ENCODE data around the gene SULT4A1.
A peak's percentile ranks its signal among the peaks of the same experiment; 100 is the strongest.
"Not testable (repeated sequence)": the region's sequence is repeated elsewhere in the genome, so short reads cannot be mapped to it uniquely, and the experiment has no call there.

The SULT4A1 gene

DNA sequence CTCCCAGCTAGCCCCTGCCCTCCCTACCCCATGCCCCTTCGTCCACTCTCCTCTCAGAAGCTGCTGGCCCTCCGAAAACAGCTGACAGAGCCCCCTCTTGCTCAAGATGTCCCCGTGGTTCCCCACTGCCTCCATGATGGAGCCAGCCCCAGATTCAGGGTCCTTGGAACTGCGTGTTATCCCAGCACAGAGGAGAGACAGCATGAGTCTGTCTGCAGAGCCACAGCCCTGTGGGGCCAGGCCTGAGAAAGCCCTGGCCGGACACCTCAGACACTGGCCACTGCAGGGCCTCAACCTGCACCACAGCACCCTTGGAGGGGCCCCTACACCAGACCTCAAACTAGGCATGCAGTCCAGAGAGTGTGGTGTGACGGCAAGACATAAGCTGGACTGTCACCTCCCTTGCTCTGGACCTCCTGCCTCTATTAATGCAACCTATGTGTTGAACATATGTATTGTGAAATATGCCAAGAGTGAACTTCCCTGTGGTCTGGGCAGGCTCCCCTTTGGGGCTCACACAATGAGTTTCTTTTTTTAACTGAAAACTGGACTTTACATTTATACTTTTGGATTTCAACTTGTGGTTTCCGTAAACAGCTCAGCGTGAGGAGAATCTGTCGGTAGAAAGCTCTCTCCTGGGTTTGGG, 19.9 kb upstream of the SULT4A1 start:
- Mint-ChIP-seq H3K36me3 (ENCODE audit: low read depth) (no peaks in the 10 kb centered on the region), H3K27me3 (peaks cover 5% of the 10 kb centered on the region), H3K4me3 (no peak overlapping the region), H3K27ac (no peak overlapping the region), H3K4me1 (ENCODE audit: low read depth) (no peaks in the 10 kb centered on the region), H3K9me3 (no peaks in the 10 kb centered on the region)
- intact Hi-C loops (cut with micrococcal nuclease) = no loop called here

DNA sequence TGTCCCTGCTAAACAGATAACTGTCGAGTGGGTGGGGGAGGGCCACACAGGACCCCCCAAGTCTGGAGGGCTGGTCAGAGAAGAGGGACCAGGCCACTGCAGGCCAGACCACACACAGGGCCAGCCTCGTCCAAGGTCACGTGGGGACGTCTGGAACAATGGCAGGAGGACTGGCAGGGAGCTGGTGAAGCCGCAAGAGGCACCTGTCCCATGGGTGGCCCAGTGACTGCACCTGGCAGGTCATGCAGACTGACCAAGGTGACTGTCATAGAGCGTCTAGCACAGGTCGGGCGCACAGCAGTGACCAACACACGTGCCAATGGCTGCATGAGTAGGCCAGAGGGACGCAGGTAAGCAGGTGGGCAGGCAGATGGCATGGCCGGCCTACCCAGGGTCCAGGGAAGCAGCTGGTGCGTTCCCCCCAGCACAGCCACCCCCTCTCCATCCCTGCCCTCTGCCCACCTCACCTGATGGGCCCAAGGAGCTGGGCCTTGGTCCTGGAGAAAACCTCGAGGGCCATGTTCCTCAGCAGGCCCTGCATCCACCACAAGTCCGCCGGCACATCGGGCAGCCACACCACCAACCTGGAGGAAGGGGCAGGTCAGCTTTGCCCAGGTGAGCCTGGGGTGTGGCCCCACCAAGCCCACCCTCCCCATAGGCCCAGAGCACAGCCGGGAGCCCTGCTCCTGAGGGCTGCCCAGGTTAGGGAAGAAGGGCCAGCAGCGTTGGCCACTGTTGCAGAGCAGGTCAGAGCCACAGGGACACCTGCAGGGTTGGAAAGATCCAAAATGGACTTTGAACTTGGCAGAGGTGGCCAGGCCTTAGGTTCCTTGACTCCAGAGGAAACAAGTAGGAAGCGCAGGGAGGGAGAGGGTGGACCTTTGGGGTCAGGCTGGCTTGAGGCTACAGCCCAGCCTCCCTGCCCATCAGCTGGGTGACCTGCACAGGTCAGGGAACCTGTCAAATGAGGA, 19.1 kb upstream of the SULT4A1 start:
- H3K9me3 Mint-ChIP-seq = no peaks in the 10 kb centered on the region
- no peaks in the 10 kb centered on the region for H3K36me3 Mint-ChIP-seq (ENCODE audit: low read depth)
- H3K27ac Mint-ChIP-seq = no peak overlapping the region
- intact Hi-C loops (cut with micrococcal nuclease) = no loop called here
- no peaks in the 10 kb centered on the region for H3K4me1 Mint-ChIP-seq (ENCODE audit: low read depth)
- peaks cover under 1% of the 10 kb centered on the region for H3K27me3 Mint-ChIP-seq
- no peak overlapping the region for H3K4me3 Mint-ChIP-seq

DNA sequence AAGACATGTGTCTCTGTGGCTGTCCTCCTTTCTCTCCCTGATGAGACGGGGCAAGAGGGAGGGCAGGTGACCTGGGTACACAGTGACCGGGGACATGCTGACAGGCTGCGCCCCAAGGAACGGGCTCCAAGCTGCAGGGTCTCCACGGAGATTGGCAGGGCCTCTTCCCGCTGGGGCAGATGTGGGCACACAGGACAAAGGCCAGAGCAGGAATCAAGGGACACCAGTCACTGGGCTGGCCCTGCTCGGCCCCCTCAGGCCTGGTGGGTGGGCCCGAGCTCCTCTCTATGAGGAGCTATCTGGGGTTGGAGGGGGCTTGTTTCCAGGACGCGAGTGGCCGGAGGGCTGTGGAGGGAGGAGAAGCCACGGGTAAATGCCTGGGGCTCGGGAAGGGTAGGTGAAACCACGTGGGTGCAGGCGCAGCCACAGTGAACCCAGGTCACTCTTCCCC, 18.3 kb upstream of the SULT4A1 start:
- H3K4me3 Mint-ChIP-seq = no peak overlapping the region
- H3K36me3 Mint-ChIP-seq (ENCODE audit: low read depth) = no peaks in the 10 kb centered on the region
- H3K27ac Mint-ChIP-seq = no peak overlapping the region
- no peaks in the 10 kb centered on the region for H3K9me3 Mint-ChIP-seq
- no peaks in the 10 kb centered on the region for H3K4me1 Mint-ChIP-seq (ENCODE audit: low read depth)
- intact Hi-C loops (cut with micrococcal nuclease) = no loop called here
- H3K27me3 Mint-ChIP-seq = no peaks in the 10 kb centered on the region

DNA sequence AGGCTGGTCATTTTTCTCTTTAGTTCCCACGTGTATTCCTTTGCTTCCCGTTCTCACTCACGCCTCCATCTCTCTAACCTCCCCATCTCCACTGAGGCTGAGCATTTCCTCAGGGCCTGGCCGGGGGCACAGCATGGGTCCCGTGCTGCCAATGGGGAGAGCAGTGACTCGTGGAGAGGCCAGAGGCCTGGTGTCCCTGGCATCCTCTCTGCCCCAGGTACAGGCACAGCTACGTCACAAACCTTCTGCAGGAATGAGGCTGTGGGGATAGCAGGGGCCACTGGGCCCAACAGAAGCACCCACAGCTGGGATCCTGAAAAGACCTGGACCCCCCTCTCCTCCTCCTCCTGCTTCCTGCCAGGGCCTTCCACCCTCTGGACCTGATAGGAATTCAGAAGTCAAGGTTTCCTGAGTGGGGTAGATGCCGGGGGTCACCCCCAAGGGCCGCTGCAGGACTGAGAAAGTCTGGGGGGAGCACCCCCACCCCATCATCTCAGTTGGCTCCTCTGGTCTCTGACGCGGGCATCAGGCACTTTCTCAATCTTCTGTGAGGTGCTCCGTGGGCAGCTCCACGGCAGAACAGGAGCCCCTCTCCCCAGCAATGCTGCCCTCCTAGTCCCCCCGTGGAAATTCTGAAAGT, 17.7 kb upstream of the SULT4A1 start:
- no peaks in the 10 kb centered on the region for H3K4me1 Mint-ChIP-seq (ENCODE audit: low read depth)
- no peak overlapping the region for H3K27ac Mint-ChIP-seq
- H3K27me3 Mint-ChIP-seq = no peaks in the 10 kb centered on the region
- no peaks in the 10 kb centered on the region for H3K9me3 Mint-ChIP-seq
- no peaks in the 10 kb centered on the region for H3K36me3 Mint-ChIP-seq (ENCODE audit: low read depth)
- intact Hi-C loops (cut with micrococcal nuclease) = no loop called here
- H3K4me3 Mint-ChIP-seq = no peak overlapping the region

DNA sequence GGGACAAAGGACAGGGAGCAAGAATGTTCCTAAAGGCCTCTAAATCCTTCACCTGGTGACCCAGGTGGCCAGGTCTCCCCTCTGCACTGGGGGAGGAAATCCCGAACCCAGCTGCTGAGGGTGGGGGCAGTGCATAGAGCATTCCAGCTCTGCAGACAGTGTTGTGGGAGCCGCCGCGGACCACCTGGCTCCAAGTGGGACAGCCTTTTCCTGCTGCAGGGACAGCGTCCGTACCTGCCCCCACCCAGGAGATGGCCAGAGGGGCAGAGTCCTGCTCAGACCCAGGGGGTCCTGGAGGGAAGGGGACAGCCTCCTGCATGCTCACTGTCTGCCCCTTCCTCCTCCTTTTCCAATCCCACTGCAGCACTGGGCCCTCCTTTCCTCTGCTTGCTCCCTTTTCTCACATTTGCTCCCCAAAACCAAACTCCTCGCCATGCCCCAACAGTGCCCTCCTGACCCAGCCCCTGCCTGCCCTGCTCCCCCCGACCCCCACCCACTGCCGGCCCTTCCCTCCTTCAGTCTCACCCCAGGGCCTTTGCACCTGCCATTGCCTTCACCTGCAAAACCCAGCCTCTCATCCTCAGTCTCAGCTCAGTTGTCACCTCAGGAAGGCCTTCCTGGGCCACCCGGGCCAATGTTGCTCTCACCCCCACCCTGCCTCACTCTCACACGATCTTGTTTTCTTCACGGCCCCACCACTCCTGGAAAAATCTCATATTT, 16.7 kb upstream of the SULT4A1 start:
- H3K4me1 Mint-ChIP-seq (ENCODE audit: low read depth) = no peaks in the 10 kb centered on the region
- intact Hi-C loops (cut with micrococcal nuclease) = no loop called here
- no peak overlapping the region for H3K27ac Mint-ChIP-seq
- peaks cover 1% of the 10 kb centered on the region for H3K27me3 Mint-ChIP-seq
- no peaks in the 10 kb centered on the region for H3K36me3 Mint-ChIP-seq (ENCODE audit: low read depth)
- H3K4me3 Mint-ChIP-seq = no peak overlapping the region
- no peaks in the 10 kb centered on the region for H3K9me3 Mint-ChIP-seq

DNA sequence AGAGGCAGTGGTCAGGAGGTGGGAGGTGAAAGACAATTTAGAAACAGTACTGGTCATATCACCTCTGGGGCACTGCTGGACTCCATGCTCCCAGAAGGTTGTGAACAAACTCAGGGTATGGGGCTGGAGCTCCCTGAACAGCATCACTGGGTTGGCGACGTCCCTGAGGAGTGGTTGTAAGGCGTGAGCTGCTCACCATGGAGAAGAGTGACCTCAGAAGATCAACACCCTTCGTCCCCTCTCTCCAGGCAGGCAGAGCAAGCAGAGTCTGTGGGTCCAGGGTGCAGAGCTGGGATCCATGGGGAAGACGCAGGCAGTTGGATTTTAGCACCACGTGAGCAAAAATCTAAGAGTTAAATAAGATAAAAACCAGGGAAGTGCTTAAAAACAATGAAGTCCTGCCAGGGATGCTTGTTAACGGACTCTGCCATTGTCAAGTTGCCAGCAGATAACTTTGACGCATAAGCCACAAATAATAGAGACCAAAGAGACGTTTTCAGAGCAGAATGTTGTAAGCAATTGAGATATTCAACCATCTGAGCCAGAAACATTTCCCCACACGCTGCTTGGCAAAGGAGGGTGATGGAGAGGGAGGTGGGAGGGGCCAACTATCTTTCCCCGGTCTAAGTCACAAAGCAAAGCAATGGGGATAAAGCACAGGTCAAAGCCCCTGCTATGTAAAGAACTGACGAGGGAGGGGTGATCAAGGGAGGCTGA, 15.9 kb upstream of the SULT4A1 start:
- no peaks in the 10 kb centered on the region for H3K36me3 Mint-ChIP-seq (ENCODE audit: low read depth)
- intact Hi-C loops (cut with micrococcal nuclease) = no loop called here
- H3K27ac Mint-ChIP-seq = no peak overlapping the region
- H3K4me3 Mint-ChIP-seq = no peak overlapping the region
- H3K9me3 Mint-ChIP-seq = no peaks in the 10 kb centered on the region
- peaks cover 1% of the 10 kb centered on the region for H3K27me3 Mint-ChIP-seq
- no peaks in the 10 kb centered on the region for H3K4me1 Mint-ChIP-seq (ENCODE audit: low read depth)

DNA sequence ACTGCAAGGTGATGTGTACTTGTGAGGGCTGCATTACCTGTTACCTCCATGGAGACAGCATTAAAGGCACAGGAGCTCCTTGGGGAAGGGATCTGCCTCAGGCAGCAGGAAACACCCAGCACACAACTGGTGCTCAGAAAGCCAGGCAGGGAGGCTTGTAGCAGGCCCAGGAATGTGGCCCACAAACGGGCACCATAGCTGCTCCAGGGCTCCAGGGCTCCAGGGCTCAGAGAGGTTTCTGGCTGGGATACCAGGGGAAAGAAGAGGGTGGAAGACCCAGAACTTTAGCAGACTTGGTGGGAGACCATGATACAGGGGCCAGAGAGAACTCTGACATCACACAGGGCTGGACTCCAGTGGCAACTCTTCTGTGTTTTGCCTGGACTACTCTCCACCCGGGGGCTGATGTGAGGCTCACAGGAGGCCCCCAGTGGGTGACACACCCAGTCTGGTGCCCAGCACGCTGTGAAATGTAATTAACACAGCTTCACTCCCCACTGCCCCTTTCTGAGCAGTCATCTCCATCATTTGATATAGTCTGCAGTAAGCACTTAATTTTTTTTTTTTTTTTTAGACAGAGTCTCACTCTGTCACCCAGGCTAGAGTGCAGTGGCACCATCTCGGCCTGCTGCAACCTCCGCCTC, 14.7 kb upstream of the SULT4A1 start:
- Mint-ChIP-seq H3K4me1 (ENCODE audit: low read depth) (no peaks in the 10 kb centered on the region), H3K27ac (no peak overlapping the region), H3K27me3 (peaks cover 1% of the 10 kb centered on the region)

DNA sequence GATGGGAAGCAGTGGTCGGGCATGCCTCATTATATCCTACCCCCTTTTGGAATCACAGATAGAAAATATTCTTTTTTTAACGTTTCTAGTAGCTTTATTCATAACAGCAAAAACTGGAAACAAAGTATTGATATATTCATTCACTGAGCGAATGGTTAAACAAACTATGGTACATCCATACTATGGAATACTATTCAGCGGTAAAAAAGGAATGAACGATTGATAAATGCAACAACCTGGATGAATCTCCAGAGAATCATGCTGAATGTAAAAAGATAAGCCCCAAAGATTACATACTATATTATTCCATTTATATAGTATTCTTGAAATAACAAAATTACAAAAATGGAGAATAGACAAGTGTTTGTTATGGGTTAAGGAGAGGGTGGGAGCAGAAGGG, 7.5 kb upstream of the SULT4A1 start:
- Mint-ChIP-seq H3K4me3 (no peak overlapping the region), H3K27me3 (peaks cover 10% of the 10 kb centered on the region), H3K36me3 (ENCODE audit: low read depth) (no peaks in the 10 kb centered on the region), H3K27ac (no peak overlapping the region), H3K9me3 (no peaks in the 10 kb centered on the region), H3K4me1 (ENCODE audit: low read depth) (no peaks in the 10 kb centered on the region)
- intact Hi-C loops (cut with micrococcal nuclease) = no loop called here

More for the DNA sequence above, 14.7 kb upstream of the SULT4A1 start:
- intact Hi-C loops (cut with micrococcal nuclease) = no loop called here
- Mint-ChIP-seq H3K9me3 (no peaks in the 10 kb centered on the region), H3K4me3 (no peak overlapping the region), H3K36me3 (ENCODE audit: low read depth) (no peaks in the 10 kb centered on the region)

DNA sequence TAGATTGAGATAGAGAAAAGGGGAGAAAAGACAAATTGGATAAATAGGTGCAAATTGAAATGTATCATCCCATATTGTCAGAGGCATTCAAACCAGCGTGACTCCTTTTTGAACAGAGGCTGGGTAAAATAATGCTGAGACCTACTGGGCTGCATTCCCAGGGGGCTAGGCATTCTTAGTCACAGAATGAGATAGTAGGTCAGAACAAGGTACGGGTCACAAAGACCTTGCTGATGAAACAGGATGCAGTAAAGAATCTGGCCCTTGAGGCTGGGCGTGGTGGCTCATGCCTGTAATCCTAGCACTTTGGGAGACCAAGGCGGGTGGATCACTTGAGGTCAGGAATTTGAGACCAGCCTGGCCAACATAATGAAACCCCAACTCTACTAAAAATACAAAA, 6.7 kb upstream of the SULT4A1 start:
- H3K27me3 Mint-ChIP-seq = peaks cover 14% of the 10 kb centered on the region
- intact Hi-C loops (cut with micrococcal nuclease); H3K4me3 Mint-ChIP-seq; H3K27ac Mint-ChIP-seq; H3K4me1 Mint-ChIP-seq (ENCODE audit: low read depth); H3K9me3 Mint-ChIP-seq; H3K36me3 Mint-ChIP-seq (ENCODE audit: low read depth): not testable (repeated sequence)

DNA sequence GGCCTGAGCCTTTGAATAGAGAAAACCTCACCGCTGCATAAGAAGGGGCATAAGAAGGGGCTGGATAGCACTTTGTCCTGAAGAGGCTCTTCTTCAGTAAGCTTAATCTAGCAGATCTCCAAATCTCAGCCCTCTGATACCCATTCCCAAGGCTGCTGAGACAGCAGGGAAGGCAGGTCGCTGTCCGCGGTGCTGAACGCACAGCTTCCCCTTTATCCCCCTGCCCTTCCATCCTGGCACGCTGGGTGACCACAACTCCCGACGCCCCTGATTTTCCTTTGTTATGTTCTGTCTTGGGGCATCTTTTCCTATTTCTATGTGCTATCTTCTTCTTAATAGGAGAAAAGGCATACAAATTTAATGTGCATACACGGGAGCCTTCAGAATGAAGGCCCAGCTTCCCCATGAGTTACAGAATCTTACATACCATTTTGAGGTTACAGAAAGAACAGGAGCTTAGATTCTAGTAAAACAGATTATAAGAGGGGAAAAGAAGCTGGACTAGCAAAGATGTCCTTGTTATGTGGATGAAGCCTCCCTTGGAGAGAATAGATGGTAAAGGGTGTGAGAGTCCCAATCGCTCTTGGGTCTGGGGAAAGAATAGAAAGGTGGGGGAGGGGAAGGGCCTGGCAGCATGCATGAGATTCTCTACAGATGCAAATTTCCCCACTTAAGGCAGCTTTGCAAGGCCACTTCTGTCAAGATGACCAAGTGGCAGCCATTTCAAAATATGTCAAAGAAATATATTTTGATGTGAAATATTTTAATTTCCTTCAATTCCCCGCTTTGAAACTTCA, 5.7 kb upstream of the SULT4A1 start:
- Mint-ChIP-seq H3K27me3 (peaks cover 23% of the 10 kb centered on the region), H3K27ac (no peak overlapping the region), H3K4me1 (ENCODE audit: low read depth) (no peaks in the 10 kb centered on the region), H3K9me3 (no peaks in the 10 kb centered on the region), H3K36me3 (ENCODE audit: low read depth) (no peaks in the 10 kb centered on the region), H3K4me3 (no peak overlapping the region)
- intact Hi-C loops (cut with micrococcal nuclease) = no loop called here

DNA sequence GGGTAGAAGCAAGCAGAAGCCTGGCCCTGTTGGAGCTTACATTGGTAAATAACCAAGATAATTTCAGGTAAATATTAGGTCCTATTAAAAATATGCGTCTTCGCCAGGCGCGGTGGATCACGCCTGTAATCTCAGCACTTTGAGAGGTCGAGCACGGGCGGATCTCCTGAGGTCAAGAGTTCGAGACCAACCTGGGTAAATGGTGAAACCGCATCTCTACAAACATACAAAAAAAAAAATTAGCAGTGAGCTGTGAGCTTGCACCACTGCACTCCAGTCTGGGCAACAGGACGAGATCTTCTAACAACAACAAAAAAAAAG, 529 bp upstream of the SULT4A1 start:
- no peak overlapping the region for H3K27ac Mint-ChIP-seq
- H3K4me3 Mint-ChIP-seq = peak overlapping the region; percentile 52
- intact Hi-C loops (cut with micrococcal nuclease) = no loop called here
- no peaks in the 10 kb centered on the region for H3K4me1 Mint-ChIP-seq (ENCODE audit: low read depth)
- no peaks in the 10 kb centered on the region for H3K9me3 Mint-ChIP-seq
- H3K27me3 Mint-ChIP-seq = peaks cover 57% of the 10 kb centered on the region
- no peaks in the 10 kb centered on the region for H3K36me3 Mint-ChIP-seq (ENCODE audit: low read depth)

DNA sequence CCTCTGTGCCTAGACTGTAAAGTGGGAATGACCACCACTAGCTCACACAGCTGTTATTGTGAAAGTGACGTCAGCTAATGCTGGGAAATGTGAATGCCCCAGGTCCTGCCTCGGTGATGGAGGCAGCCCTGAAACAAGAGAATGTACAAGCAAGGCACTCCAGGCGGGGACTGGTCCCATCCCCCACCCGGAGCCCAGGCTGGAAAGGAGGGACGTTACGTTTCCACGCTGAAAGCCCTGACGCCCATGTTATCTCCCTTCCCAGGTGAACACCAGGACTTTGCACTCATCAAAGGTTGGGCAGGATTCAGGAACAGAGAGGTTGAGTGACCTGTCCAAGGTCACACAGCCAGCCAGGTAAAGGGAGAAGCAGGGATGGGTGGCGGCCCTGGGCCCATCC, 784 bp downstream of the SULT4A1 start:
- Mint-ChIP-seq H3K27me3 (peaks cover 61% of the 10 kb centered on the region), H3K4me1 (ENCODE audit: low read depth) (no peaks in the 10 kb centered on the region), H3K27ac (no peak overlapping the region), H3K4me3 (no peak overlapping the region), H3K36me3 (ENCODE audit: low read depth) (no peaks in the 10 kb centered on the region), H3K9me3 (peaks cover 7% of the 10 kb centered on the region)
- intact Hi-C loops (cut with micrococcal nuclease) = no loop called here

Data from dendritic cell treated with granulocyte-macrophage colony-stimulating factor and Interleukin-4, amounts not matched to agents 40 ng/mL and 50 ng/mL, for 4 days (primary cell).